WI38 (cell line): Measurements from ENCODE around the gene EPGN.

Experiments used
- H3K4me3 ChIP-seq: 2 replicates; pipeline ENCODE4 v1.5.1; 2011; ENCODE audit warnings: low read depth, mild to moderate bottlenecking, control low read depth, low read length
- TF ChIP-seq, protein P1 (sequence below): IDR thresholded peaks from 2 replicates; pipeline ENCODE4 v1.5.1; 2012; ENCODE audit warnings: low read depth, mild to moderate bottlenecking, control low read depth, low read length

Gene EPGN

DNA sequence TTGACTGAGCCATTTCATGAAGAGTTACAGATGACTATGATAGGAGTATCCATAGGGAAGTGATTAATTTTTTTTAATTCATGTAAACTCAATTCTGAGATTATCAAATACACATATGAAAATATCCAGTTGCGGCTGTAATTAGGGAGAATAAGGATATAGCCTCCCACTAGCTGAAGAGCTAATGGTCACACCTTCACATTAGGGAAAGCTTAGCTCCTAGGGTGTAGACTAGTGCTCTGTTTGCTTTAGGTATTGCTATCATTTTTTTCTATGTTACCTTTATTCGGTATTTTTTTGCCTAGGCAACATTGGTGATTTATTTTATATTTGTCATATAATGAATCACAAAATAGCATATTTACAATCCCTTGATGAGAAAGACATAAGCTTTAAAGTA lies 39.6 kb upstream of the EPGN start:
- H3K4me3 ChIP-seq: no peak overlapping the region
- TF ChIP-seq, protein P1, sequence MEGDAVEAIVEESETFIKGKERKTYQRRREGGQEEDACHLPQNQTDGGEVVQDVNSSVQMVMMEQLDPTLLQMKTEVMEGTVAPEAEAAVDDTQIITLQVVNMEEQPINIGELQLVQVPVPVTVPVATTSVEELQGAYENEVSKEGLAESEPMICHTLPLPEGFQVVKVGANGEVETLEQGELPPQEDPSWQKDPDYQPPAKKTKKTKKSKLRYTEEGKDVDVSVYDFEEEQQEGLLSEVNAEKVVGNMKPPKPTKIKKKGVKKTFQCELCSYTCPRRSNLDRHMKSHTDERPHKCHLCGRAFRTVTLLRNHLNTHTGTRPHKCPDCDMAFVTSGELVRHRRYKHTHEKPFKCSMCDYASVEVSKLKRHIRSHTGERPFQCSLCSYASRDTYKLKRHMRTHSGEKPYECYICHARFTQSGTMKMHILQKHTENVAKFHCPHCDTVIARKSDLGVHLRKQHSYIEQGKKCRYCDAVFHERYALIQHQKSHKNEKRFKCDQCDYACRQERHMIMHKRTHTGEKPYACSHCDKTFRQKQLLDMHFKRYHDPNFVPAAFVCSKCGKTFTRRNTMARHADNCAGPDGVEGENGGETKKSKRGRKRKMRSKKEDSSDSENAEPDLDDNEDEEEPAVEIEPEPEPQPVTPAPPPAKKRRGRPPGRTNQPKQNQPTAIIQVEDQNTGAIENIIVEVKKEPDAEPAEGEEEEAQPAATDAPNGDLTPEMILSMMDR: no peak

DNA sequence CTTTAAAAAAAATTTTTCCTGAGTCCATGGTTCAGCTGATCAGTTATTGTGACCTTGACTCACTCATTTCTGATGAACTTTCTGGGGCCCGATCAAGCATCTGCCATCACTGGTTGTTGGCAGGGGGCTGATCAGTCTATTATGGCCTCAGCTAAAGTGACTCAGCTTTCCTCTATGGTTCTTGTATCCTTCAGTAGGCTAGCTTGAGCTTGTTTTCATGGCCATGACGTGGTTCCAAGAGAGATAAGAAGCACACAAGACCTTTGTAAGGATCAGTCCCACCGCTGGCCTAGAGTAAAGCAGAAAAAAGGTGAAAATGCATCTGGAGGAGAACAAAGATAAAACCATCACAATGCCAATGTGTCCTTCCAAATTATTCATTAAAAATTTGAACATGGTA lies 29.8 kb upstream of the EPGN start:
- TF ChIP-seq, protein P1: no peak
- H3K4me3 ChIP-seq: no peak overlapping the region

DNA sequence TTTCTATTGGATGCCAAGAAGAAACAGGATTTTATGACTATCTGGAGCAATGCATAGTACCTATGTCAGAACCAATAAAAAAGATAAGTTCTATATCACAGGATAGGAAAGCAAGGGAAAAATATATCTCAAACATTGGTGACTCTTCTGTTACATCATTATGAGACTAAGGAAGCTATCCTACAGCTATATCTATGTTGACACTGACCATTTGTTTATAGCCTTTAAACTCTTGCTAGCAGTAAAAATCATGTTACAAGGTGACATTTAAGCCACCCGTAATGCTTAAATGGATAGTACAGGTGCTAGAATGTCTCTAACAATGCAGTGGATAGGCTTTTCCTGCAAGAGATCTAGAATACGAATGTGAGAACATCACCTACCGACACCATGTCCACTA lies 28.6 kb upstream of the EPGN start:
- TF ChIP-seq, protein P1: no peak

DNA sequence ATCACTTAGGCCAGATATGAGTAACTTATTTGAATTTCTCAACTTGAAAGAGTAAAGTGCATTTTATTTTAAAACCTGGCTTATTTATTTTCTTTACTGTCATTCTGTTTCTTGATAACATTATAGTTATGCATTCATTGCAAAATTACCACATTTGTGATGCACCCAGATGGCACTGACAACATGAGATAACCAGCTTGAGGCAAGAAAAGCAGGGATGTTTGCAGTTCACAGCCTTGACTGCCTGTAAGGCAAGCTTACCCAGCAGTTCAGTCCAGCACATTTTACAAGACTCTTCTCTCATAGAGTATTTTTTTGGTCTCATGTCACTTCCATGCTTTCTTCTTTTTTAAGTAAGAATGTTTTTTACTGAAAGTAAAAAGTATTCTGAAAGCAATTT lies 25.3 kb upstream of the EPGN start:
- TF ChIP-seq, protein P1: no peak
- no peak overlapping the region for H3K4me3 ChIP-seq

More for the DNA sequence above, 28.6 kb upstream of the EPGN start:
- H3K4me3 ChIP-seq: no peak overlapping the region

DNA sequence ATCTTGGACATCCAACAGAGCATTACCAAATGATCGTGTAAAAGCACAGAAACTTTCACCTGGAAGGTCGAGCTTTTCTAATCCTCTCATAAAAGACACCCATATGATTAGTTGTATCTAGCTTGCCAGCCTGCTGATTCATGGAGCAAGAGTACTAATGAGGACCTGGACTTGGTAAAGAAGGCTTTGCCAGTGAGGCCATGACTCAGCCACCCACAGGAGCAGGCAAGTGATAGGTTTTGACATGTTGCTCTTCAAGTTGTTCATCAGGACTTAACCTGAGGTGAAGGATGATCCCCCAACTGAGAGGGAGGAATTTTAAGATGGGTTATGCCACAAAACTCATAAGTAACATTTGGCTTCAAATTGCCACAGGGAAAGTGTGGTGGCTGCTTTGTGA lies 24.7 kb upstream of the EPGN start:
- TF ChIP-seq, protein P1: no peak
- H3K4me3 ChIP-seq: no peak overlapping the region

DNA sequence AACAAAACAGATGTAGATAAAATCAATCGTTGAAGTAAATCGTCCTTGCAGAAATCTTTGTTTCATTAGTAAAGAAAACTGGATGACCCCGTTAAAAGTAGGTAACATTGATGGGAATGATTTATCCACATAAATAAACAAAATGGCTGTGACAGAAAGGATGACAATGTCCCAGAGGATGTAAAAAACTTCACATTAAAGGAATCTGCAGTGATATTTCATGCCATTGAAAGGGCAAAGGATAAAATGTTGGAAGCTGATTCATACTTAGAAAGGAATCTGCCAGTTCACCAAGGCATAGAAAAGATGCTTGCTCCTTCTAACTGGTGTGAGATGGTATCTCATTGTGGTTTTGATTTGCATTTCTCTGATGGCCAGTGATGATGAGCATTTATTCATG lies 24.2 kb upstream of the EPGN start:
- H3K4me3 ChIP-seq: no peak overlapping the region
- TF ChIP-seq, protein P1: no peak

DNA sequence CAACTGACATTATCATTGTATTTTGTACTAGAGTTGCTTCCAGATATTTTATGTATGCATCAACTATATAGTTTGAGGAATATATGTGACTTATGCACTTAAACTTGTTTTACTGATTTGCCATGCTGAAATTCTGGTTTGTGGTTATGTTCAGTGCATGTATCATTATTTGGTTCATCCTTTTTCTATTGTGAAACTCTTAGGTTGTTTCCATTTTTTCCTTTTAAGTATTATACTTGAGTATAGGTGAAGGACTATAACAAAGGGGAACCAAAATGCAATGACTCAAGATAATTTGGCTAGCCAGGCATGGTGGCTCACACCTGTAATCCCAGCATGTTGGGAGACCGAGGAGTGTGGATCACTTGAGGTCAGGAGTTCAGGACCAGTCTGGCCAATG lies 21.1 kb upstream of the EPGN start:
- TF ChIP-seq, protein P1: no peak

More for the DNA sequence above, 21.1 kb upstream of the EPGN start:
- no peak overlapping the region for H3K4me3 ChIP-seq
